ENCODE measurements around the gene ZBTB7A. TPM values are rescaled to one million over a fixed set of nuclear protein-coding genes. Genes with fewer than 3 reads are reported as not detected.

Gene ZBTB7A
- total and polyA plus RNA-seq, 4 donors, result 7.8 to 53.9 (median 32.4) TPM

DNA sequence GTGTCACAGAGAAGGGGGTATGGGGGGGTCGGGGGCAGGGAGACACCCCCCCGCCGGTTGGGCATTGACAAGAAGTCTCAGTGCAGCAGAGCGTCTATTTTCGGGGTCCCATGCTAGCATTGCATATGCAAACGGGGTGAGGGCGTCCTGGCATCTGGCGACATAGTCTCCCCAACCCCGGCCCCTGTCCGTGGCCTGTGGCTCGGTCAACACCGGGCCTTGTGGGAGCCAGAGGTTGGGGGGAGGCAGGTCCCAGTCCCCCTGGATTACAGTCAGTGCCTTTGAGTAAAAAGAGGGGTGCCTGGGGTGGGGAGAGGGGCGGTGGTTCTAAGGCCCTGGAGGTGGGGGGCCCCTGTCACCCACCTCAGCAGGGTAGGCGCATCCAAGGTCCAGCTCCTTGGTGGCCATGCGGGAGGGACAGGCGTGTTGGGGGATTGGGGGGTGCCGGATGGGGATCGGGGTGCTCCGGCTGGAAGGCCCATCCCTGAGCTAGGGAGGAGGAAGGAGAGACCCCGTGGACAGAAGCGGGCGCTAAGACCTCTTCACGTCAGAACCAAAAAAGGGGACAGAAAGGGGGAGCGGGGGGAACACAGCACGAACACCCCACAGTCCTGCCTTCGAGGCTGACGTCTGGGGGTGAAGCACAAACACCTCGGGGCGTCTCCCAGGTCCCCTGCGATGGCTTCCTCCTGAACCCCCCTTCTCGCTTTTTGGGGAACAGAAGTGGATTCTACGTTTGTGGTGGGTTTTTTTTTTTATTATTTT lies 20.9 kb downstream of the ZBTB7A start:
- no peaks in the 10 kb centered on the region for H3K4me1 ChIP-seq (ENCODE audit: control insufficient read depth in 1 of 2, insufficient read depth in 2 of 2, low read length in 2 of 2)
- H3K27me3 ChIP-seq (ENCODE audit: control insufficient read depth in 1 of 2, insufficient read depth in 2 of 2, low read length in 1 of 2), result no peaks in the 10 kb centered on the region
- no peaks in the 10 kb centered on the region for H3K9me3 ChIP-seq (ENCODE audit: control insufficient read depth, low read length)
- H3K27ac ChIP-seq (ENCODE audit: low read depth in 1 of 2, low read length in 2 of 2), result no peak overlapping the region
- 83 to 87% methylated on average over 32 of the region's 32 CpGs for WGBS, 2 donors
- H3K4me3 ChIP-seq (ENCODE audit: low read length in 2 of 2), result no peak overlapping the region
- H3K36me3 ChIP-seq (ENCODE audit: control insufficient read depth in 1 of 2, insufficient read depth in 2 of 2, low read length in 1 of 2), result peaks cover 0 to 2% of the 10 kb centered on the region in 2 donors
- ATAC-seq (ENCODE audit: low FRiP score) (no peak), DNase-seq (no peak)
- intact Hi-C loops (cut with DNase I), result no loop called here

DNA sequence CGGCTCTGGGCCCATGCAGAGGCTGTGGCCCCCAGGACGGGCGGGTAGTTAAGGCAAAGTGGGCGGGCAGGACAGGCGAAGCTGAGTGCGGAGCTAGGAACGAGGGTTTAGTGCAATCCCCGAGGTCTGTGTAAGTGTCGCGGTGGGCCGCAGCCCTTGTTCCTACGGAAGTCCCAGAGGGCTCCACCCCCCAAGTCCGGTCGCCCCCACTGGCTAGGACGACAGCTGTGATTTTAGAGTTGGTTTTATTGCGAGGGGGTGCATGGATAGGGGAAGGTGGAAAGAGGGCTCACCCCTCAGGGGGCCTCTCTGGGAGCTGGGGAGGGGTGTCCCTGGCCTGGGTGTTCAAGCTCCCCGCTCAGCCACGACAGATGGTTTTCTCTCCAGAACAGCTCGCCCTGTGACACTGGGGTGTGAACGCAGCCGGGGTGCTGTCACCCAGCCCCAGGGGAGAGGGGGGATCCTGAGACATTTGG lies 21.7 kb downstream of the ZBTB7A start:
- Histone ChIP-seq H3K27ac (ENCODE audit: low read depth in 1 of 2, low read length in 2 of 2) (no peak overlapping the region), H3K9me3 (ENCODE audit: control insufficient read depth, low read length) (no peaks in the 10 kb centered on the region), H3K4me1 (ENCODE audit: control insufficient read depth in 1 of 2, insufficient read depth in 2 of 2, low read length in 2 of 2) (no peaks in the 10 kb centered on the region), H3K27me3 (ENCODE audit: control insufficient read depth in 1 of 2, insufficient read depth in 2 of 2, low read length in 1 of 2) (no peaks in the 10 kb centered on the region), H3K4me3 (ENCODE audit: low read length in 2 of 2) (no peak overlapping the region), H3K36me3 (ENCODE audit: control insufficient read depth in 1 of 2, insufficient read depth in 2 of 2, low read length in 1 of 2) (peaks cover 0 to 2% of the 10 kb centered on the region in 2 donors)
- 64 to 70% methylated on average over 21 of the region's 21 CpGs for WGBS, 2 donors
- DNase-seq, result no peak
- intact Hi-C loops (cut with DNase I), result no loop called here
- ATAC-seq (ENCODE audit: low FRiP score), result no peak

DNA sequence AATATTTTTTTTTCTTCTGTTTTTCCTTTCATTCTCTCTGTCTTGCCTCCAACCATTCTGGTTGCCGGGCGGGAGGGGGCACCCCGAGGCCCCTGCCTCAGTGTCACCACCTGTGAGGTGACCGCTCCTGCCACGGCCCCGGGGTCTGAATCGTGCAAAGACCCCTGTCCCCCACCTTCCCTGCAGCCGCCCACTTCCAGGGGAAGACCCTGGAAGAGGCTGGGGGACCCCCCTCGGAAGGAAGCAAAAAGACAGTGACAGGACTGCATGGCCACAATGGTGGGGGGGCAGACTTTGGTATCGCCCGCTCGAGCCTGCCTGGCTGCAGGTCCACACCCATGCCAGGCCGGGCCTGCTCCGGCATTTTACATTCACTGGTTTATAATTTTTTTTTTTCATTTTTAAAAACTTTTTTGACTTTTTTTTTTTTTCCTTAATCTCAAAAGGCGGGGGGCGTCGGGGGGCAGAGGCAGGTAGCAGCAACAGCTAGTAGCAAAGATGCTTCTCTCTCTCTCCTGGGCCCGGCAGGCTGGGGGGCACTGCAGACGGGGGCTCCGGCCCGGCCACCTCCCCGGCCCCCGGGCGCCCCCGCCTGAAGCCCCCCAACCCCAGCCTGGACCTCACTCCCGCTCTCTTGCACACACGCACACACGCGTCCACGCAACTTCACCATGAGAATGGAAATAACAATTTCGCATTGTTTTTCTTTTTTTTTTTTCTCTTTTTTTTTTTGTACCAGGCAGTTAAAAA lies 22.6 kb downstream of the ZBTB7A start:
- 78 to 81% methylated on average over 31 of the region's 31 CpGs for WGBS, 2 donors
- Histone ChIP-seq H3K36me3 (ENCODE audit: control insufficient read depth in 1 of 2, insufficient read depth in 2 of 2, low read length in 1 of 2) (peaks cover 0 to 2% of the 10 kb centered on the region in 2 donors), H3K27ac (ENCODE audit: low read depth in 1 of 2, low read length in 2 of 2) (no peak overlapping the region), H3K9me3 (ENCODE audit: control insufficient read depth, low read length) (no peaks in the 10 kb centered on the region), H3K4me1 (ENCODE audit: control insufficient read depth in 1 of 2, insufficient read depth in 2 of 2, low read length in 2 of 2) (no peaks in the 10 kb centered on the region), H3K4me3 (ENCODE audit: low read length in 2 of 2) (no peak overlapping the region), H3K27me3 (ENCODE audit: control insufficient read depth in 1 of 2, insufficient read depth in 2 of 2, low read length in 1 of 2) (no peaks in the 10 kb centered on the region)
- ATAC-seq (ENCODE audit: low FRiP score), result no peak
- DNase-seq, result no peak
- intact Hi-C loops (cut with DNase I), result no loop called here

DNA sequence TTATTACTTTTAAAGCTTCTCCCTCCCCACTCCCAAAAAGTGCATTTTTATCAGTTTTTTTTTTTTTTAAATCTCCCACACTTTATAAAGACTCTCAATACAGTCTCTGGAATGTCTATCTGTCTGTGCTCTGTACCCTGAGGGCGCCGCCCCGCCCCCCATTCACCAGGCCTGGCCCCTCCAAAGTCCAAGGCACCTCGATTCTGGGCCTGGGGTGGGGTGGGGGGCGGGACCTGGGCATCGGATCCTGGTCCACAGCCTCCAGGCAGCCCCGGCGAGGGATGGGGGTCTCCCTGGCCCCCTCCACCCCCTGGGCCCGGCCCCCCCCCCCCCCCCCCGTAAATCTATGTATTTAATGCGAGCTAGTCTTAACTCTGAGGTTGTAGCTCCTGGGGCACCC lies 23.3 kb downstream of the ZBTB7A start:
- 65 to 75% methylated on average over 11 of the region's 11 CpGs for WGBS, 2 donors
- intact Hi-C loops (cut with DNase I), result no loop called here
- H3K27ac ChIP-seq (ENCODE audit: low read depth in 1 of 2, low read length in 2 of 2), result no peak overlapping the region
- DNase-seq (no peak), ATAC-seq (ENCODE audit: low FRiP score) (no peak)
- H3K4me3 ChIP-seq (ENCODE audit: low read length in 2 of 2), result no peak overlapping the region
- H3K36me3 ChIP-seq (ENCODE audit: control insufficient read depth in 1 of 2, insufficient read depth in 2 of 2, low read length in 1 of 2), result peaks cover 0 to 2% of the 10 kb centered on the region in 2 donors
- no peaks in the 10 kb centered on the region for H3K4me1 ChIP-seq (ENCODE audit: control insufficient read depth in 1 of 2, insufficient read depth in 2 of 2, low read length in 2 of 2)
- H3K27me3 ChIP-seq (ENCODE audit: control insufficient read depth in 1 of 2, insufficient read depth in 2 of 2, low read length in 1 of 2), result no peaks in the 10 kb centered on the region
- H3K9me3 ChIP-seq (ENCODE audit: control insufficient read depth, low read length), result no peaks in the 10 kb centered on the region

DNA sequence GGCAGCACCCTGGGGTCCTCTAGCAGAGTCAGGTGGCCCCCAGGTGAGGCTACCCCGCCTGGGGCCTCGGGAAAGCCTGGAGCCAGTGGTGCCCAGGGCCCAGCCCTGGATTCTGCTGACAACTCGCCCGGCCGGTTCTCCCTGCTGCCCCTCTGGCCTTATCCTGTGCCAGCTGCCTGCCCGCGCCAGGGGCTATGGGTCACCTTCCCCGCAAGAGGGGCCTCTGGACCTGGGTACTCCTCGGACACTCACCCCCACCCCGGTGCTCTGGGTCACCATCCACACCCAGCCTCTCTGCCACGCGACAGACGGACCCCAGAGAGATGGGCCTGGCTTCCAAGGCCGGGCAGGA lies 24.0 kb downstream of the ZBTB7A start:
- ATAC-seq (ENCODE audit: low FRiP score) (peak; percentile 27), DNase-seq (no peak)
- no peaks in the 10 kb centered on the region for H3K9me3 ChIP-seq (ENCODE audit: control insufficient read depth, low read length)
- H3K27me3 ChIP-seq (ENCODE audit: control insufficient read depth in 1 of 2, insufficient read depth in 2 of 2, low read length in 1 of 2), result no peaks in the 10 kb centered on the region
- no peaks in the 10 kb centered on the region for H3K4me1 ChIP-seq (ENCODE audit: control insufficient read depth in 1 of 2, insufficient read depth in 2 of 2, low read length in 2 of 2)
- H3K4me3 ChIP-seq (ENCODE audit: low read length in 2 of 2), result no peak overlapping the region
- no peaks in the 10 kb centered on the region for H3K36me3 ChIP-seq (ENCODE audit: control insufficient read depth in 1 of 2, insufficient read depth in 2 of 2, low read length in 1 of 2)
- intact Hi-C loops (cut with DNase I), result no loop called here
- 71 to 77% methylated on average over 14 of the region's 14 CpGs for WGBS, 2 donors
- H3K27ac ChIP-seq (ENCODE audit: low read depth in 1 of 2, low read length in 2 of 2), result no peak overlapping the region

DNA sequence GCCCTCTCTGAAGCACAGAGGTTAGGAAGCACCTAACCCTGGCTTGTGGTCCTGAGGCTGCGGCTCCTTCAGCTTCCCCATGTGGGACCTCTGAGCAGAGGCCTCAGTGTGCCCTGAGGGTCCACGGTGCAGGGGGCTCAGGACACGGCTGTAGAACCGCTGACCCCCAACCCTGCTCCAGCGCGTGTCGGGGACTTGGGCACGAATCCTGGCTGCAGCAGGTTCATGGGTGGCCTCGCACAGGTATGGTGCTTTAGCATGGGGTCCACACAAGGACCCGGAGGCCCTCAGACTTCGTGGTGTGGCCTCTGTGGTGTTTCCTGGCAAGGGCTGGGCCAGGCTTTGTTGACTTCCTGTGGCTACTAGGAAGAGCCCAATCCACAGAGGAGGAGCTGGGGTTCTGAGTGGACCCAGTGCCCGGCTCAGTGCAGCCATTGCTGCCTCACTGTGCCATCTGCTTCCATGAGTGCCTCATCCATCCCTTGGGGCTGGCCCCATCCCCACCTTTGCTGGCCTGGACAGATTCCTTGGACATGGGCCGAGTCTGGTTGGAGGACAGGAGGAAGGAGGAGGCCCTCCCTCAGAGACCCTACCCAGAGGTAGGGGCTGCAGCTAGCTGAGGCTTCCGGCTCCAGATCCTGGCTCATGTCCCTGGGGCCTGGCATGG lies 24.5 kb downstream of the ZBTB7A start:
- no peak for DNase-seq
- intact Hi-C loops (cut with DNase I), result no loop called here
- WGBS, 2 donors, result 87 to 89% methylated on average over 13 to 14 of the region's 14 CpGs
- Histone ChIP-seq H3K4me1 (ENCODE audit: control insufficient read depth in 1 of 2, insufficient read depth in 2 of 2, low read length in 2 of 2) (no peaks in the 10 kb centered on the region), H3K27me3 (ENCODE audit: control insufficient read depth in 1 of 2, insufficient read depth in 2 of 2, low read length in 1 of 2) (no peaks in the 10 kb centered on the region), H3K4me3 (ENCODE audit: low read length in 2 of 2) (no peak overlapping the region), H3K27ac (ENCODE audit: low read depth in 1 of 2, low read length in 2 of 2) (no peak overlapping the region), H3K36me3 (ENCODE audit: control insufficient read depth in 1 of 2, insufficient read depth in 2 of 2, low read length in 1 of 2) (peaks cover 0 to 4% of the 10 kb centered on the region in 2 donors), H3K9me3 (ENCODE audit: control insufficient read depth, low read length) (no peaks in the 10 kb centered on the region)
- ATAC-seq (ENCODE audit: low FRiP score), result no peak

DNA sequence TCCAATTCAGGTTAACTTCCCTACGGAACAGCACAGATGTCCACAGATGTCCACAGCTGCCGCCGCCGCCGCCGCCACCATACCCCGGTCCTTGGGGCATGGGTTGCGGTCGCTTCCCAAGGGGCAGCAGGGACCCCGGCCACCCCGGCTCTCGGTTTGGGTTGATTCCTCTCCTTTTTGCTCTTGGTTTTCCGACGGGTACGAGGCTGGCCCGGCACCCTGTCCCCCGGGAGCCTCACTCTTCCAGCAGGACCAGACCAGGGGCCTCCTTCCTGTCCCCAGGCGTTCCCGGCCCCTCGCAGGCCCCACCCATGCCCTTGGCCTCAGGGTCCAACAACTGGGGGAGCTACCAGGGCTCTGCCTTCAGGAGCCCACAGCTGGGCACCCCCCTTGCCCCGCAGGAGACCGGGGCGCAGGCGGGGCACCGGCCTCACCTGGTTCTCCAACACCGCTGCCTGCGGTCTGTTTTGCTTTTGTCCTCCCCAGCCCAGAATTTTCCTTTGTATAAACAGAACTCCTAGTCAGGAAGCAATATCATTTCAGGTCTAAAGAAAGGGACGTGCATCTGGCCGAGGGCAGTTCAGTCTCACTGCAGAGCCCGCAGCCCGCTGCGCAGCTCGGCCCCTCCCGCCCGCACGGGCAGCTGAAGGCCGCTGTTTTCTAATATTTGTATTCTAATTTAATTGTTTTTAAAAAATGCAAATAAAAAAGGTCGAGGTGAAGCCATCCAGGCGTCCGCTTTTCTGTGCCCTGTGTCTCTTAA lies 27.9 kb downstream of the ZBTB7A start:
- no peak overlapping the region for H3K27ac ChIP-seq (ENCODE audit: low read depth in 1 of 2, low read length in 2 of 2)
- DNase-seq, result no peak
- WGBS, 2 donors, result 84% methylated on average over 40 of the region's 40 CpGs
- H3K27me3 ChIP-seq (ENCODE audit: control insufficient read depth in 1 of 2, insufficient read depth in 2 of 2, low read length in 1 of 2), result no peaks in the 10 kb centered on the region
- no peak for ATAC-seq (ENCODE audit: low FRiP score)
- H3K36me3 ChIP-seq (ENCODE audit: control insufficient read depth in 1 of 2, insufficient read depth in 2 of 2, low read length in 1 of 2), result peaks cover 0 to 6% of the 10 kb centered on the region in 2 donors
- no peaks in the 10 kb centered on the region for H3K9me3 ChIP-seq (ENCODE audit: control insufficient read depth, low read length)
- intact Hi-C loops (cut with DNase I), result no loop called here
- H3K4me1 ChIP-seq (ENCODE audit: control insufficient read depth in 1 of 2, insufficient read depth in 2 of 2, low read length in 2 of 2), result no peaks in the 10 kb centered on the region
- H3K4me3 ChIP-seq (ENCODE audit: low read length in 2 of 2), result no peak overlapping the region

DNA sequence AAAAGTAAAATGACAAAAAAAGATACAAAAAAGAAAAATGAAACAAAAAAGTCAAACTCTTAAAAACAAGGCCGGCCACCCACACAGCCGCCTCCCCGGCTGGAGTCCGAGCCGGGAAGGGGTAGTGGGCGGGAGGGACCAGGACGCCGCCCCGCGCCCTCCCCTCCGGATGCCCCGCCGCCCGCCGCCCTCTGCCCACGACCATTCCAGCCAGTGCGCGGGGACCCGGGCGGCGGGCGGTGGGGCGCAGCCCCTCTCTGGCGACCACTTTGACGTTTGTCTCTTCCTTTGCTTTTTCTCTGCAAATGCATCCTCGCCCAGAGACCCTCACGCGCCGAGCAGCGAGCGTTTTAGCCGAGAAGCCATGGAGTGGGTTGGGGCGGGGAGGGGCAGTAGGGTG lies 28.6 kb downstream of the ZBTB7A start:
- ATAC-seq (ENCODE audit: low FRiP score), result no peak
- Histone ChIP-seq H3K27ac (ENCODE audit: low read depth in 1 of 2, low read length in 2 of 2) (no peak overlapping the region), H3K9me3 (ENCODE audit: control insufficient read depth, low read length) (no peaks in the 10 kb centered on the region), H3K27me3 (ENCODE audit: control insufficient read depth in 1 of 2, insufficient read depth in 2 of 2, low read length in 1 of 2) (no peaks in the 10 kb centered on the region), H3K4me1 (ENCODE audit: control insufficient read depth in 1 of 2, insufficient read depth in 2 of 2, low read length in 2 of 2) (no peaks in the 10 kb centered on the region), H3K4me3 (ENCODE audit: low read length in 2 of 2) (no peak overlapping the region), H3K36me3 (ENCODE audit: control insufficient read depth in 1 of 2, insufficient read depth in 2 of 2, low read length in 1 of 2) (peaks cover 0 to 11% of the 10 kb centered on the region in 2 donors)
- no peak for DNase-seq
- WGBS, 2 donors, result 86 to 87% methylated on average over 26 to 33 of the region's 33 CpGs
- intact Hi-C loops (cut with DNase I), result no loop called here

Measured in aorta (tissue), 5 donors.